HepG2 (cell line): Measurements from ENCODE around the gene LTA4H. TPM values are rescaled to one million over a fixed set of nuclear protein-coding genes. Genes with fewer than 3 reads are reported as not detected.
A peak's percentile ranks its signal among the peaks of the same experiment; 100 is the strongest.

Source experiments
- CCAR2 ChIP-seq: fragments of 200-400 bp; formaldehyde crosslinking; optimal IDR thresholded peaks from 2 replicates; pipeline ENCODE3; 2018; ENCODE audit warnings: low read depth, mild to moderate bottlenecking, low read length, moderate library complexity
- DNMT1 ChIP-seq: sonication (generic); formaldehyde crosslinking; IDR thresholded peaks from 2 replicates; pipeline ENCODE4 v1.5.1; 2020; ENCODE audit warnings: mild to moderate bottlenecking, missing genetic modification reagents
- GTF2F1 ChIP-seq: fragments of 150-350 bp; IDR thresholded peaks from 2 replicates; pipeline ENCODE4 v1.6.1; 2014; ENCODE audit warnings: low read length
- HOXD1 ChIP-seq: sonication (generic); formaldehyde crosslinking; IDR thresholded peaks from 2 replicates; pipeline ENCODE4 v1.5.0; 2020; ENCODE audit warnings: missing genetic modification reagents
- ISX ChIP-seq: sonication (generic); formaldehyde crosslinking; conservative IDR thresholded peaks from 2 replicates; pipeline ENCODE4 v1.5.0; 2020; ENCODE audit warnings: missing genetic modification reagents
- MYC ChIP-seq: sonication (generic); formaldehyde crosslinking; IDR thresholded peaks from 2 replicates; pipeline ENCODE4 v1.9.0; 2021; ENCODE audit warnings: missing genetic modification reagents, borderline replicate concordance
- PCBP2 ChIP-seq: fragments of 200-400 bp; formaldehyde crosslinking; optimal IDR thresholded peaks from 2 replicates; pipeline ENCODE3; 2018; ENCODE audit warnings: low read length, low read depth; ENCODE audit not compliant: poor library complexity, severe bottlenecking
- RARA ChIP-seq: IDR thresholded peaks from 2 replicates; pipeline ENCODE4 v1.6.1; 2016; ENCODE audit warnings: missing genetic modification reagents, missing compliant biosample characterization
- SMARCC2 ChIP-seq: fragments of 450-650 bp; IDR thresholded peaks from 2 replicates; pipeline ENCODE4 v1.6.1; 2017; ENCODE audit warnings: antibody characterized with exemption, mild to moderate bottlenecking
- TBL1XR1 ChIP-seq: fragments of 150-350 bp; IDR thresholded peaks from 2 replicates; pipeline ENCODE4 v1.6.1; 2014; ENCODE audit warnings: borderline replicate concordance, low read length; ENCODE audit not compliant: partially characterized antibody
- ZNF331 ChIP-seq: sonication (generic); formaldehyde crosslinking; IDR thresholded peaks from 2 replicates; pipeline ENCODE4 v1.4.0; 2020; ENCODE audit warnings: missing genetic modification reagents
- ZNF816 ChIP-seq: sonication (generic); formaldehyde crosslinking; IDR thresholded peaks from 2 replicates; pipeline ENCODE4 v1.8.0; 2022; ENCODE audit warnings: missing genetic modification reagents, mild to moderate bottlenecking, borderline replicate concordance
- ZSCAN21 ChIP-seq: sonication (generic); formaldehyde crosslinking; IDR thresholded peaks from 2 replicates; pipeline ENCODE4 v1.8.0; 2022; ENCODE audit warnings: mild to moderate bottlenecking, missing genetic modification reagents, moderate library complexity, borderline replicate concordance
- polyA plus RNA-seq, 8 experiments: library from polyadenylated mRNA; depleted of rRNA in 3 of 8; stranded (reverse) in 7 of 8; unstranded in 1 of 8; fragments of >200 nt; fragmentation: Illumina TruSeq in 4 of 8; extraction: Trizol in 4 of 8; gene quantifications; 2 replicates each; pipeline versions ENCODE4 v1.2.1 to v1.2.3, GENCODE V29; 2011 to 2016; ENCODE audit warnings: low read depth in 4 of 8, missing spikeins in 1 of 8, mixed read lengths in 1 of 8; ENCODE audit not compliant: insufficient read depth in 1 of 8
- total RNA-seq, 5 experiments: library from RNA; depleted of rRNA; stranded (reverse); fragments of >200 nt; fragmentation: Illumina TruSeq; extraction: Trizol; gene quantifications; 2 replicates each; pipeline ENCODE4 v1.2.3, GENCODE V29; 2016; ENCODE audit warnings: low read depth in 1 of 5
- TF ChIP-seq, protein P1 (sequence below): sonication (generic); formaldehyde crosslinking; IDR thresholded peaks from 2 replicates; pipeline ENCODE4 v1.4.0; 2020; ENCODE audit warnings: mild to moderate bottlenecking, missing genetic modification reagents
- TF ChIP-seq, protein P2 (sequence below): sonication (generic); formaldehyde crosslinking; IDR thresholded peaks from 2 replicates; pipeline ENCODE4 v1.5.0; 2020; ENCODE audit warnings: mild to moderate bottlenecking, missing genetic modification reagents
- TF ChIP-seq, protein P3 (sequence below): IDR thresholded peaks from 2 replicates; pipeline ENCODE4 v1.6.1; 2012; ENCODE audit warnings: low read depth, low read length, improper control_type of control experiment
- TF ChIP-seq, protein P4 (sequence below): sonication (generic); formaldehyde crosslinking; conservative IDR thresholded peaks from 2 replicates; pipeline ENCODE4 v1.4.0; 2020; ENCODE audit warnings: missing genetic modification reagents
- TF ChIP-seq, protein P5 (sequence below): sonication (generic); formaldehyde crosslinking; IDR thresholded peaks from 2 replicates; pipeline ENCODE4 v1.8.0; 2022; ENCODE audit warnings: missing genetic modification reagents, mild to moderate bottlenecking, inconsistent platforms, borderline replicate concordance

LTA4H gene
- total and polyA plus RNA-seq, 2 of the 13 experiments (the other 11 are each of a cell fraction or from before 2014, with no cell fraction given) = 87.5 to 90.4 TPM

DNA sequence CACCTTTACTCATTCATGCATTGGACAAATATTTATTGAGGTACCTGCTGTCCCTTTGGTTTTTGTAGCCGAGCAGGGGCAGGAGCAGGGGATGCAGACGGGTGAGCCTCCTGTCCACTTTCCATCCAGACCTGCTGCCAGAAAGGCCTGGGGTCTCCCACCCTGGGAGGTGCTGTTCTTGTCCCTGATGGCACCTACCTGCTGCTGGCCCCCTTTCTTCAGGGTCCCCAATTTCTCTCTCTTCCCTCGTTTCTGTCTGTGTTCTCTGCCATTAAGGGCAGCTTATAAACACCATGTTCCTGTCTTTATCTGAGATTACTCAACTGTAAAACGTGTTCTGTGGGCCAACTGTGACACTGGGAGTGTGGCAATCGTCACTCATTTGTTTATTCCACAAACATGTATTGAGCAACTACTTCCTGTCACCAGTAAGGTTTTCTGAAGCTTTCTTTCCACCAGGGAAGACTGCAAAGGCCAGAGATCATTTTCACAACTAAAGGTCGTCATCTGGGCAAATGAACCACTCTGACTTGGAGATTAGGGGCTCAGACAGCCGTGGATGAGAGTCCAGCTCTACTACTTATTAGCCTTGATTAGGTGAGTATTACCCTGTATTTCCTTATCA is 39.2 kb downstream of the LTA4H start, which contains the start of gene HAL (continued):
- TF ChIP-seq, protein P1, sequence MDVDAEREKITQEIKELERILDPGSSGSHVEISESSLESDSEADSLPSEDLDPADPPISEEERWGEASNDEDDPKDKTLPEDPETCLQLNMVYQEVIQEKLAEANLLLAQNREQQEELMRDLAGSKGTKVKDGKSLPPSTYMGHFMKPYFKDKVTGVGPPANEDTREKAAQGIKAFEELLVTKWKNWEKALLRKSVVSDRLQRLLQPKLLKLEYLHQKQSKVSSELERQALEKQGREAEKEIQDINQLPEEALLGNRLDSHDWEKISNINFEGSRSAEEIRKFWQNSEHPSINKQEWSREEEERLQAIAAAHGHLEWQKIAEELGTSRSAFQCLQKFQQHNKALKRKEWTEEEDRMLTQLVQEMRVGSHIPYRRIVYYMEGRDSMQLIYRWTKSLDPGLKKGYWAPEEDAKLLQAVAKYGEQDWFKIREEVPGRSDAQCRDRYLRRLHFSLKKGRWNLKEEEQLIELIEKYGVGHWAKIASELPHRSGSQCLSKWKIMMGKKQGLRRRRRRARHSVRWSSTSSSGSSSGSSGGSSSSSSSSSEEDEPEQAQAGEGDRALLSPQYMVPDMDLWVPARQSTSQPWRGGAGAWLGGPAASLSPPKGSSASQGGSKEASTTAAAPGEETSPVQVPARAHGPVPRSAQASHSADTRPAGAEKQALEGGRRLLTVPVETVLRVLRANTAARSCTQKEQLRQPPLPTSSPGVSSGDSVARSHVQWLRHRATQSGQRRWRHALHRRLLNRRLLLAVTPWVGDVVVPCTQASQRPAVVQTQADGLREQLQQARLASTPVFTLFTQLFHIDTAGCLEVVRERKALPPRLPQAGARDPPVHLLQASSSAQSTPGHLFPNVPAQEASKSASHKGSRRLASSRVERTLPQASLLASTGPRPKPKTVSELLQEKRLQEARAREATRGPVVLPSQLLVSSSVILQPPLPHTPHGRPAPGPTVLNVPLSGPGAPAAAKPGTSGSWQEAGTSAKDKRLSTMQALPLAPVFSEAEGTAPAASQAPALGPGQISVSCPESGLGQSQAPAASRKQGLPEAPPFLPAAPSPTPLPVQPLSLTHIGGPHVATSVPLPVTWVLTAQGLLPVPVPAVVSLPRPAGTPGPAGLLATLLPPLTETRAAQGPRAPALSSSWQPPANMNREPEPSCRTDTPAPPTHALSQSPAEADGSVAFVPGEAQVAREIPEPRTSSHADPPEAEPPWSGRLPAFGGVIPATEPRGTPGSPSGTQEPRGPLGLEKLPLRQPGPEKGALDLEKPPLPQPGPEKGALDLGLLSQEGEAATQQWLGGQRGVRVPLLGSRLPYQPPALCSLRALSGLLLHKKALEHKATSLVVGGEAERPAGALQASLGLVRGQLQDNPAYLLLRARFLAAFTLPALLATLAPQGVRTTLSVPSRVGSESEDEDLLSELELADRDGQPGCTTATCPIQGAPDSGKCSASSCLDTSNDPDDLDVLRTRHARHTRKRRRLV (CRISPR knock-in tag) = peak; percentile 72; the same call in 1 of the 2 replicates
- TF ChIP-seq TBL1XR1 (peak; percentile 93), GTF2F1 (no peak), MYC (CRISPR knock-in tag) (peak; percentile 13; the same call in 1 of the 2 replicates), CCAR2 (no peak), ISX (CRISPR knock-in tag) (no peak), DNMT1 (CRISPR knock-in tag) (peak; percentile 50; the same call in 1 of the 2 replicates), ZNF331 (CRISPR knock-in tag) (peak; percentile 89), RARA (CRISPR knock-in tag) (peak; percentile 98), SMARCC2 (no peak), HOXD1 (CRISPR knock-in tag) (peak; percentile 87; the same call in 1 of the 2 replicates), ZNF816 (CRISPR knock-in tag) (peak; percentile 99), PCBP2 (no peak), ZSCAN21 (CRISPR knock-in tag) (peak; percentile 87)
- TF ChIP-seq, protein P2, sequence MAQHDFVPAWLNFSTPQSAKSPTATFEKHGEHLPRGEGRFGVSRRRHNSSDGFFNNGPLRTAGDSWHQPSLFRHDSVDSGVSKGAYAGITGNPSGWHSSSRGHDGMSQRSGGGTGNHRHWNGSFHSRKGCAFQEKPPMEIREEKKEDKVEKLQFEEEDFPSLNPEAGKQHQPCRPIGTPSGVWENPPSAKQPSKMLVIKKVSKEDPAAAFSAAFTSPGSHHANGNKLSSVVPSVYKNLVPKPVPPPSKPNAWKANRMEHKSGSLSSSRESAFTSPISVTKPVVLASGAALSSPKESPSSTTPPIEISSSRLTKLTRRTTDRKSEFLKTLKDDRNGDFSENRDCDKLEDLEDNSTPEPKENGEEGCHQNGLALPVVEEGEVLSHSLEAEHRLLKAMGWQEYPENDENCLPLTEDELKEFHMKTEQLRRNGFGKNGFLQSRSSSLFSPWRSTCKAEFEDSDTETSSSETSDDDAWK = no peak
- TF ChIP-seq, protein P3, sequence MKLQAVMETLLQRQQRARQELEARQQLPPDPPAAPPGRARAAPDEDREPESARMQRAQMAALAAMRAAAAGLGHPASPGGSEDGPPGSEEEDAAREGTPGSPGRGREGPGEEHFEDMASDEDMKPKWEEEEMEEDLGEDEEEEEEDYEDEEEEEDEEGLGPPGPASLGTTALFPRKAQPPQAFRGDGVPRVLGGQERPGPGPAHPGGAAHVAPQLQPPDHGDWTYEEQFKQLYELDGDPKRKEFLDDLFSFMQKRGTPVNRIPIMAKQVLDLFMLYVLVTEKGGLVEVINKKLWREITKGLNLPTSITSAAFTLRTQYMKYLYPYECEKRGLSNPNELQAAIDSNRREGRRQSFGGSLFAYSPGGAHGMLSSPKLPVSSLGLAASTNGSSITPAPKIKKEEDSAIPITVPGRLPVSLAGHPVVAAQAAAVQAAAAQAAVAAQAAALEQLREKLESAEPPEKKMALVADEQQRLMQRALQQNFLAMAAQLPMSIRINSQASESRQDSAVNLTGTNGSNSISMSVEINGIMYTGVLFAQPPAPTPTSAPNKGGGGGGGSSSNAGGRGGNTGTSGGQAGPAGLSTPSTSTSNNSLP = peak; percentile 64; the same call in 1 of the 2 replicates
- TF ChIP-seq, protein P4, sequence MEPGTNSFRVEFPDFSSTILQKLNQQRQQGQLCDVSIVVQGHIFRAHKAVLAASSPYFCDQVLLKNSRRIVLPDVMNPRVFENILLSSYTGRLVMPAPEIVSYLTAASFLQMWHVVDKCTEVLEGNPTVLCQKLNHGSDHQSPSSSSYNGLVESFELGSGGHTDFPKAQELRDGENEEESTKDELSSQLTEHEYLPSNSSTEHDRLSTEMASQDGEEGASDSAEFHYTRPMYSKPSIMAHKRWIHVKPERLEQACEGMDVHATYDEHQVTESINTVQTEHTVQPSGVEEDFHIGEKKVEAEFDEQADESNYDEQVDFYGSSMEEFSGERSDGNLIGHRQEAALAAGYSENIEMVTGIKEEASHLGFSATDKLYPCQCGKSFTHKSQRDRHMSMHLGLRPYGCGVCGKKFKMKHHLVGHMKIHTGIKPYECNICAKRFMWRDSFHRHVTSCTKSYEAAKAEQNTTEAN (CRISPR knock-in tag) = peak; percentile 52; the same call in 1 of the 2 replicates
- TF ChIP-seq, protein P5, sequence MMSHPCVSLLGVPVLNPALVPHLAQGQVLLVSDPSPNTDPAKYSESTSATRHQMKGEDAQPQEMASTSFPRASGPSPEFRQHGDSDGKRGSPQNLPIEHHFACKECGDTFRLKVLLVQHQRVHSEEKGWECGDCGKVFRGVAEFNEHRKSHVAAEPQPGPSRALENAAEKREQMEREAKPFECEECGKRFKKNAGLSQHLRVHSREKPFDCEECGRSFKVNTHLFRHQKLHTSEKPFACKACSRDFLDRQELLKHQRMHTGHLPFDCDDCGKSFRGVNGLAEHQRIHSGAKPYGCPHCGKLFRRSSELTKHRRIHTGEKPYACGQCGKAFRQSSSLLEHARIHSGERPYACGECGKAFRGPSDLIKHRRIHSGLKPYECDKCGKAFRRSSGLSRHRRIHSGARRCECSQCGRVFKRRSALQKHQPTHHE = no peak; the same call in 1 of the 2 replicates
